Measurements from ENCODE around the gene PPIA.

DNA sequence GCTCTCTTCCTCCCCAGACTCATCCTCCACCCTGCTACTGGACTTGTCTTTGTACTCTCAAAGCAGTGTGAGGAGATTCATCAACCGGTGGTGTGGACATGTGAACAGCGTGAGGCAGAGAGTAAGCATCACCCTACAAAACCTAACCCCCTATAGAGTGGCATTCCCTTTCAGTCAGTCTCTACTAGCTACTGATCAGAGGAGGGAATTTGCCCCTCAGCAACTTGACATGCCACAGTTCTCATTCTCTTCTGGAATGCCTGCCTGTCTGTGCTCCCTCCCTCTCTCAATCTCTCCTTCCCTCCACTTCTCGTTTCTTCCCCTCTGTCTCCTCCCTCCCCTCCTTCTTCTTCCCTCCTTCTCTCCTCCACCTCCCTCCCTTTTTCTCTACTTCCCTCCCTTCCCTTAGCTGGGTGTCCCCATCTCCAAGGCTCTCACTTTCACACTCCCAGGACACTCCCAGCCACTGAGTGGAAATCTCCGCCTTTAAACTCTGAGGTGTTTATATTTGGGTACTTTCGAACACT lies 26.8 kb downstream of the PPIA start:
- TF ChIP-seq, protein P1, sequence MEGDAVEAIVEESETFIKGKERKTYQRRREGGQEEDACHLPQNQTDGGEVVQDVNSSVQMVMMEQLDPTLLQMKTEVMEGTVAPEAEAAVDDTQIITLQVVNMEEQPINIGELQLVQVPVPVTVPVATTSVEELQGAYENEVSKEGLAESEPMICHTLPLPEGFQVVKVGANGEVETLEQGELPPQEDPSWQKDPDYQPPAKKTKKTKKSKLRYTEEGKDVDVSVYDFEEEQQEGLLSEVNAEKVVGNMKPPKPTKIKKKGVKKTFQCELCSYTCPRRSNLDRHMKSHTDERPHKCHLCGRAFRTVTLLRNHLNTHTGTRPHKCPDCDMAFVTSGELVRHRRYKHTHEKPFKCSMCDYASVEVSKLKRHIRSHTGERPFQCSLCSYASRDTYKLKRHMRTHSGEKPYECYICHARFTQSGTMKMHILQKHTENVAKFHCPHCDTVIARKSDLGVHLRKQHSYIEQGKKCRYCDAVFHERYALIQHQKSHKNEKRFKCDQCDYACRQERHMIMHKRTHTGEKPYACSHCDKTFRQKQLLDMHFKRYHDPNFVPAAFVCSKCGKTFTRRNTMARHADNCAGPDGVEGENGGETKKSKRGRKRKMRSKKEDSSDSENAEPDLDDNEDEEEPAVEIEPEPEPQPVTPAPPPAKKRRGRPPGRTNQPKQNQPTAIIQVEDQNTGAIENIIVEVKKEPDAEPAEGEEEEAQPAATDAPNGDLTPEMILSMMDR (IDR thresholded peaks at IDR 0.05), result no peak
- TF ChIP-seq POLR2AphosphoS5 (IDR thresholded peaks at IDR 0.05) (no peak), POLR2A (IDR thresholded peaks at IDR 0.05) (no peak), EP300 (IDR thresholded peaks at IDR 0.05) (no peak)
